ENCODE results near the gene RALB.

GRCh38 chr2:120227111-120227991 lies 25.3 kb upstream of the RALB start:
- TF ChIP-seq EP300 (IDR thresholded peaks at IDR 0.05) = no peak
- TF ChIP-seq CTCF (IDR thresholded peaks at IDR 0.05) = no peak
- TF ChIP-seq POLR2A (IDR thresholded peaks at IDR 0.05) = no peak

Data from upper lobe of left lung (tissue), 4 donors.